Measurements from ENCODE around the gene SLC9A8.

SLC9A8 gene

GRCh38 chr20:49850463-49851230, 38.0 kb downstream of the SLC9A8 start:
- DNase-seq (ENCODE audit: low read depth, low spot score) = no peak
- POLR2A ChIA-PET = no interaction called here
- TF ChIP-seq, protein P1, sequence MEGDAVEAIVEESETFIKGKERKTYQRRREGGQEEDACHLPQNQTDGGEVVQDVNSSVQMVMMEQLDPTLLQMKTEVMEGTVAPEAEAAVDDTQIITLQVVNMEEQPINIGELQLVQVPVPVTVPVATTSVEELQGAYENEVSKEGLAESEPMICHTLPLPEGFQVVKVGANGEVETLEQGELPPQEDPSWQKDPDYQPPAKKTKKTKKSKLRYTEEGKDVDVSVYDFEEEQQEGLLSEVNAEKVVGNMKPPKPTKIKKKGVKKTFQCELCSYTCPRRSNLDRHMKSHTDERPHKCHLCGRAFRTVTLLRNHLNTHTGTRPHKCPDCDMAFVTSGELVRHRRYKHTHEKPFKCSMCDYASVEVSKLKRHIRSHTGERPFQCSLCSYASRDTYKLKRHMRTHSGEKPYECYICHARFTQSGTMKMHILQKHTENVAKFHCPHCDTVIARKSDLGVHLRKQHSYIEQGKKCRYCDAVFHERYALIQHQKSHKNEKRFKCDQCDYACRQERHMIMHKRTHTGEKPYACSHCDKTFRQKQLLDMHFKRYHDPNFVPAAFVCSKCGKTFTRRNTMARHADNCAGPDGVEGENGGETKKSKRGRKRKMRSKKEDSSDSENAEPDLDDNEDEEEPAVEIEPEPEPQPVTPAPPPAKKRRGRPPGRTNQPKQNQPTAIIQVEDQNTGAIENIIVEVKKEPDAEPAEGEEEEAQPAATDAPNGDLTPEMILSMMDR (IDR thresholded peaks at IDR 0.05; ENCODE audit: insufficient read depth, low read length, missing control alignments) = no peak
- no peak overlapping the region for H3K4me3 ChIP-seq (ENCODE audit: low read depth, low read length)
- CTCF ChIA-PET = interaction anchor here (1.0 to 20.0 kb wide), 7 partner anchors 15 to 308 kb away, joined by 3 to 293 read pairs (median 3); no protein-coding TSS in a partner anchor

GRCh38 chr20:49851231-49851705, 38.6 kb downstream of the SLC9A8 start:
- TF ChIP-seq, protein P1 (IDR thresholded peaks at IDR 0.05; ENCODE audit: insufficient read depth, low read length, missing control alignments) = no peak
- no peak overlapping the region for H3K4me3 ChIP-seq (ENCODE audit: low read depth, low read length)
- ChIA-PET POLR2A (no interaction called here), CTCF (interaction anchor here (1.1 to 20.0 kb wide), 5 partner anchors 36 to 309 kb away, joined by 3 to 293 read pairs (median 3); no protein-coding TSS in a partner anchor)
- DNase-seq (ENCODE audit: low read depth, low spot score) = no peak

DNA sequence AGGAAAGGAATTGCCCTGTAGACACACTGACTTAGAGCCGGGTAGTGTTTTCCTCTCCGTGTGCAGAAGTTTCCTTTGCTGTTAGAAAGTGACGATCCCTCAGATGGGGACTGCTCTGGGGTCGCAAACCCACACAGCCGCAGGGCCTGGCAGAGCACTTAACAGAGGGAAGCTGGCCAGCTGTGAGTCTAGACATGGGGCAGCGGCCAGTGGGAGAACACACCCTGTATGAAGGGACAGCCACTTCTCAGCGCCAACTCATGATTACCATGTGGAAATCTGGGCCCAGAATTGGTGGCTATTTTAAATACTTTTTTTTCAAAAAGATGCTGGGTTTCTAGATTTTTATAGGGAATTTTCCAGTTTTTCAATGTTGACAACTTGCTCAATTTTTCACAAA, 39.4 kb downstream of the SLC9A8 start:
- no peak for DNase-seq (ENCODE audit: low read depth, low spot score)
- CTCF ChIA-PET = interaction anchor here (1.2 to 20.0 kb wide), 3 partner anchors 220 to 310 kb away, joined by 3 to 293 read pairs (median 28); no protein-coding TSS in a partner anchor
- POLR2A ChIA-PET = no interaction called here
- H3K4me3 ChIP-seq (ENCODE audit: low read depth, low read length) = no peak overlapping the region
- TF ChIP-seq, protein P1 (IDR thresholded peaks at IDR 0.05; ENCODE audit: insufficient read depth, low read length, missing control alignments) = no peak

DNA sequence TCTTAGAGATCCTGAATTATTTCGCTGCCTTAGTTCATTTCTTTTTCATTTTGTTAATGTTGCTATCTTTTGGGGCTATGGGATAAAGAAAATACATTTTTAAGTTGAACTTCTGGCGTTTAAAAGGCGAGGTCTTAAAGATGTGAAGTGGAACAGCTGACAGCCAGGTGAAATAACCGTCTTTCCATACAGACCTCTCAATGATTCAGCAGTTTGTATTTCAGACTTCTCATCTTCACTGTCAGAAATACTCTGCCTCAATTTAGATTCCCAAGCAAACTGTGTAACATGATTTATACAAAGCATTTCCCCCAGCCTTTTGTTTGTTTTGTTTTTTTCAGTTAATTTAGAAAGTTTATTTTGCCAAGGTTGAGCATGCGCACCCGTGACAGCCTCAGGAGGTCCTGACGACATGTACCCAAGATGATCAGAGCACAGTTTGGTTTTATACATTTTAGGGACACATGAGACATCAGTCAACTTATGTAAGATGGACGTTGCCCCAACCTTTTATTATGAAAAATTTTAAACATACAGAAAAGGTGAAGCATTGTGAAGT, 40.0 kb downstream of the SLC9A8 start:
- DNase-seq (ENCODE audit: low read depth, low spot score) = no peak
- H3K4me3 ChIP-seq (ENCODE audit: low read depth, low read length) = no peak overlapping the region
- TF ChIP-seq, protein P1 (IDR thresholded peaks at IDR 0.05; ENCODE audit: insufficient read depth, low read length, missing control alignments) = no peak
- ChIA-PET CTCF (interaction anchor here (0.6 to 20.0 kb wide), 4 partner anchors 25 to 241 kb away, joined by 3 to 293 read pairs (median 4); no protein-coding TSS in a partner anchor), POLR2A (no interaction called here)

- no peak for DNase-seq (ENCODE audit: low read depth, low spot score)
- no peak overlapping the region for H3K4me3 ChIP-seq (ENCODE audit: low read depth, low read length)
- TF ChIP-seq, protein P1 (IDR thresholded peaks at IDR 0.05; ENCODE audit: insufficient read depth, low read length, missing control alignments) = no peak
- CTCF ChIA-PET = interaction anchor here (0.6 to 2.9 kb wide), 7 partner anchors 8 to 312 kb away, joined by 3 to 19 read pairs (median 4); no protein-coding TSS in a partner anchor
- POLR2A ChIA-PET = no interaction called here
These were observed 41.0 kb downstream of the SLC9A8 start for GRCh38 chr20:49853640-49854039.
